SK-N-SH (cell line): ENCODE data around the gene SHB. TPM values are rescaled to one million over a fixed set of nuclear protein-coding genes. Genes with fewer than 3 reads are reported as not detected.

ENCODE experiments used
- CTCF ChIA-PET: fragments of 300-600, 350-600 bp; formaldehyde crosslinking; extraction: SDS; loops from one replicate; lab custom pipeline; 2021; lab: Yijun Ruan, JAX
- POLR2A ChIA-PET: fragments of 350-600 bp; sonication (Branson Sonifier 250); formaldehyde crosslinking; extraction: SDS; loops from one replicate; lab custom pipeline; 2020; ENCODE audit warnings: antibody characterized with exemption, inconsistent platforms; lab: Yijun Ruan, JAX
- DNase-seq: peaks from one replicate; pipeline ENCODE4 v3.0.0; 2012
- H2AFZ ChIP-seq: fragments of 200-600 bp; sonication (generic); 2 replicates; pipeline ENCODE4 v1.8.1; 2016; ENCODE audit warnings: antibody characterized with exemption, mild to moderate bottlenecking, low read depth
- H3F3A ChIP-seq: fragments of 200-600 bp; sonication (generic); replicated peaks from 2 replicates; pipeline ENCODE3; 2016; ENCODE audit warnings: antibody characterized with exemption, mild to moderate bottlenecking; ENCODE audit not compliant: insufficient read depth
- H3K27ac ChIP-seq, 2 experiments: fragments of 200-500 bp in 1 of 2; fragments of 200-600 bp in 1 of 2; sonication (Bioruptor generic) in 1 of 2; sonication (generic), shearing (Covaris generic) in 1 of 2; 2 replicates each; pipeline versions ENCODE4 v1.5.1 to v1.6.1; 2014 to 2016; ENCODE audit warnings: low read depth in 2 of 2, inconsistent platforms in 1 of 2, low read length in 1 of 2, mild to moderate bottlenecking in 1 of 2, mixed read lengths in 1 of 2
- H3K27me3 ChIP-seq: fragments of 200-600 bp; sonication (generic), shearing (Covaris generic); 2 replicates; pipeline ENCODE4 v1.6.1; 2016; ENCODE audit warnings: mixed run types; ENCODE audit not compliant: insufficient read depth
- H3K36me3 ChIP-seq, 2 experiments: fragments of 200-500 bp in 1 of 2; fragments of 200-600 bp in 1 of 2; sonication (Bioruptor generic) in 1 of 2; sonication (generic) in 1 of 2; replicated peaks in 1 of 2; 2 replicates each; pipeline versions ENCODE3 to v1.5.1; 2014 to 2016; ENCODE audit warnings: low read length in 1 of 2, mild to moderate bottlenecking in 1 of 2; ENCODE audit not compliant: insufficient read depth in 2 of 2, control insufficient read depth in 1 of 2
- H3K4me1 ChIP-seq, 2 experiments: fragments of 200-500 bp in 1 of 2; fragments of 200-600 bp in 1 of 2; sonication (Bioruptor generic) in 1 of 2; sonication (generic), shearing (Covaris generic) in 1 of 2; 2 replicates each; pipeline versions ENCODE4 v1.5.1 to v1.6.1; 2014 to 2016; ENCODE audit warnings: low read depth in 1 of 2, low read length in 1 of 2, mixed run types in 1 of 2; ENCODE audit not compliant: insufficient read depth in 2 of 2, control insufficient read depth in 1 of 2
- H3K4me2 ChIP-seq: fragments of 200-600 bp; sonication (generic), shearing (Covaris generic); 2 replicates; pipeline ENCODE4 v1.6.1; 2017; ENCODE audit warnings: mixed run types
- H3K4me3 ChIP-seq, 2 experiments: fragments of 200-500 bp in 1 of 2; fragments of 200-600 bp in 1 of 2; sonication (Bioruptor generic) in 1 of 2; sonication (generic), shearing (Covaris generic) in 1 of 2; 2 replicates each; pipeline versions ENCODE4 v1.5.1 to v1.8.1; 2014 to 2016; ENCODE audit warnings: low read depth in 2 of 2, inconsistent platforms in 1 of 2, low read length in 1 of 2, mild to moderate bottlenecking in 1 of 2, mixed read lengths in 1 of 2, moderate library complexity in 1 of 2
- H3K79me2 ChIP-seq: fragments of 200-600 bp; sonication (generic); 2 replicates; pipeline ENCODE4 v1.8.1; 2017; ENCODE audit warnings: mild to moderate bottlenecking; ENCODE audit not compliant: insufficient read depth
- H3K9ac ChIP-seq: fragments of 200-600 bp; sonication (generic); 2 replicates; pipeline ENCODE4 v1.6.1; 2017; ENCODE audit warnings: mixed run types
- H3K9me2 ChIP-seq: fragments of 200-600 bp; sonication (generic); 2 replicates; pipeline ENCODE4 v1.6.1; 2017; ENCODE audit warnings: mixed run types
- H3K9me3 ChIP-seq: fragments of 200-600 bp; sonication (generic); 2 replicates; pipeline ENCODE4 v1.6.1; 2017; ENCODE audit warnings: mixed run types, mild to moderate bottlenecking, moderate library complexity
- H4K20me1 ChIP-seq: fragments of 200-600 bp; sonication (generic); 2 replicates; pipeline ENCODE4 v1.6.1; 2017; ENCODE audit warnings: mild to moderate bottlenecking, mixed run types; ENCODE audit not compliant: insufficient read depth
- CHD2 ChIP-seq: fragments of 150-350 bp; IDR thresholded peaks from 2 replicates; pipeline ENCODE4 v1.6.1; 2018; ENCODE audit warnings: low read length; ENCODE audit not compliant: partially characterized antibody
- ELF1 ChIP-seq: IDR thresholded peaks from 2 replicates; pipeline ENCODE4 v1.4.0; 2012
- EP300 ChIP-seq, 2 experiments: IDR thresholded peaks; 2 replicates each; pipeline versions ENCODE4 v1.4.0 to v1.6.1; 2012; ENCODE audit warnings: borderline replicate concordance in 1 of 2, low read depth in 1 of 2, low read length in 1 of 2
- EZH2phosphoT487 ChIP-seq: fragments of 200-600 bp; sonication (generic); IDR thresholded peaks from 2 replicates; pipeline ENCODE4 v1.6.1; 2017; ENCODE audit warnings: low read depth, mixed run types, mild to moderate bottlenecking, antibody characterized with exemption, moderate library complexity, borderline replicate concordance
- FOSL2 ChIP-seq: IDR thresholded peaks from 2 replicates; pipeline ENCODE4 v1.4.0; 2012; ENCODE audit warnings: low read depth, mild to moderate bottlenecking, moderate library complexity, borderline replicate concordance
- FOXJ3 ChIP-seq: sonication (generic); formaldehyde crosslinking; IDR thresholded peaks from 2 replicates; pipeline ENCODE4 v1.5.1; 2020; ENCODE audit warnings: mild to moderate bottlenecking, missing genetic modification reagents
- FOXM1 ChIP-seq: IDR thresholded peaks from 2 replicates; pipeline ENCODE4 v1.4.0; 2012; ENCODE audit warnings: low read depth, mild to moderate bottlenecking
- GABPA ChIP-seq: IDR thresholded peaks from 2 replicates; pipeline ENCODE4 v1.4.0; 2012; ENCODE audit warnings: low read depth, mild to moderate bottlenecking
- GATA2 ChIP-seq: sonication (generic); formaldehyde crosslinking; IDR thresholded peaks from 2 replicates; pipeline ENCODE4 v1.5.0; 2020; ENCODE audit warnings: mild to moderate bottlenecking, missing genetic modification reagents
- IRF3 ChIP-seq: fragments of 150-350 bp; IDR thresholded peaks from 2 replicates; pipeline ENCODE4 v1.6.1; 2016; ENCODE audit warnings: mild to moderate bottlenecking, low read depth, low read length
- JUND ChIP-seq: IDR thresholded peaks from 2 replicates; pipeline ENCODE4 v1.4.0; 2012
- MAX ChIP-seq: IDR thresholded peaks from 2 replicates; pipeline ENCODE4 v1.4.0; 2012; ENCODE audit warnings: low read depth
- MEF2A ChIP-seq: IDR thresholded peaks from 2 replicates; pipeline ENCODE4 v1.4.0; 2012; ENCODE audit warnings: low read depth, borderline replicate concordance
- MXI1 ChIP-seq: IDR thresholded peaks from 2 replicates; pipeline ENCODE4 v1.6.1; 2012; ENCODE audit warnings: mild to moderate bottlenecking, low read depth, low read length, improper control_type of control experiment
- NFIC ChIP-seq: IDR thresholded peaks from 2 replicates; pipeline ENCODE4 v1.4.0; 2012; ENCODE audit warnings: borderline replicate concordance
- NRF1 ChIP-seq: IDR thresholded peaks from 2 replicates; pipeline ENCODE4 v1.6.1; 2012; ENCODE audit warnings: low read depth, mild to moderate bottlenecking, low read length
- PBX3 ChIP-seq: IDR thresholded peaks from 2 replicates; pipeline ENCODE4; 2012
- POLR2AphosphoS5 ChIP-seq: IDR thresholded peaks from 2 replicates; pipeline ENCODE4 v1.6.1; 2012; ENCODE audit warnings: low read depth, low read length
- RAD21 ChIP-seq: IDR thresholded peaks from 2 replicates; pipeline ENCODE4 v1.6.1; 2012; ENCODE audit warnings: mild to moderate bottlenecking, low read length
- RFX5 ChIP-seq: IDR thresholded peaks from 2 replicates; pipeline ENCODE4 v1.6.1; 2012; ENCODE audit warnings: mild to moderate bottlenecking, improper control_type of control experiment, low read length
- RXRA ChIP-seq: IDR thresholded peaks from 2 replicates; pipeline ENCODE4 v1.4.0; 2012; ENCODE audit warnings: low read depth, mild to moderate bottlenecking, borderline replicate concordance
- SIN3A ChIP-seq: IDR thresholded peaks from 2 replicates; pipeline ENCODE4 v1.6.1; 2012; ENCODE audit warnings: low read depth, mild to moderate bottlenecking, low read length, moderate library complexity, borderline replicate concordance
- SMC3 ChIP-seq: IDR thresholded peaks from 2 replicates; pipeline ENCODE4 v1.6.1; 2012; ENCODE audit warnings: low read depth, low read length, improper control_type of control experiment
- TCF12 ChIP-seq: IDR thresholded peaks from 2 replicates; pipeline ENCODE4 v1.4.0; 2012
- YY1 ChIP-seq: IDR thresholded peaks from 2 replicates; pipeline ENCODE4 v1.4.0; 2012; ENCODE audit warnings: low read depth, mild to moderate bottlenecking
- ZBTB33 ChIP-seq: IDR thresholded peaks from 2 replicates; pipeline ENCODE4 v1.4.0; 2012; ENCODE audit warnings: low read depth, borderline replicate concordance
- WGBS: methylation state at CpG from one replicate; pipeline ENCODE4 v1.1.6; 2017; ENCODE audit warnings: low lambda C conversion rate; 5-methylcytosine and 5-hydroxymethylcytosine counted together
- polyA plus RNA-seq, 3 experiments: library from polyadenylated mRNA; depleted of rRNA; stranded (reverse); fragments of >200 nt; gene quantifications; 2 replicates each; pipeline ENCODE4 v1.2.3, GENCODE V29; 2012

SHB gene
- 20.5 and 26.0 TPM in 2 replicates for polyA plus RNA-seq (2012; rRNA removed)
- polyA plus RNA-seq (2012; cell fraction: cytosol; rRNA removed), result 14.2 and 18.7 TPM in 2 replicates
- 21.7 and 22.0 TPM in 2 replicates for polyA plus RNA-seq (2012; cell fraction: nucleus; rRNA removed)

- peak within 1 kb of the TSS; percentile 76 to 78 for H3K4me3 ChIP-seq
- H3K79me2 ChIP-seq, result peaks cover 50% of the 10 kb centered on the region
- peak within 1 kb of the TSS; percentile 91; the same call in 1 of the 2 replicates for H2AFZ ChIP-seq
- peaks cover 44% of the 10 kb centered on the region for H4K20me1 ChIP-seq
- 3% methylated on average over 11 of the region's 134 CpGs for WGBS
- H3K4me1 ChIP-seq, result peaks cover 21 to 49% of the 10 kb centered on the region in 2 experiments; a peak in 3 of 4 replicates
- H3F3A ChIP-seq, result peaks cover 8% of the 10 kb centered on the region
- peak within 1 kb of the TSS; percentile 94 for H3K9ac ChIP-seq
- ChIA-PET POLR2A (interaction anchor here (0.6 to 1.9 kb wide), 4 partner anchors 8 to 155 kb away, joined by 3 to 7 read pairs (median 4); no protein-coding TSS in a partner anchor), CTCF (interaction anchor here (0.7 to 3.9 kb wide), 21 partner anchors 12 to 295 kb away, joined by 3 to 21 read pairs (median 4); no protein-coding TSS in a partner anchor)
- H3K9me3 ChIP-seq, result no peaks in the 10 kb centered on the region
- peak within 1 kb of the TSS; percentile 79 to 91 for H3K27ac ChIP-seq
- peak within 1 kb of the TSS; percentile 90 for H3K4me2 ChIP-seq
- no peaks in the 10 kb centered on the region for H3K9me2 ChIP-seq
- no peaks in the 10 kb centered on the region for H3K27me3 ChIP-seq
- DNase-seq, result peak; percentile 95
- H3K36me3 ChIP-seq, result peaks cover 0 to 6% of the 10 kb centered on the region in 2 experiments
- TF ChIP-seq FOXM1 (no peak), MAX (no peak; the same call in none of the 2 replicates), GABPA (no peak), JUND (no peak), EP300 (IDR thresholded peaks at IDR 0.05; ENCODE audit: borderline replicate concordance in 1 of 2, low read depth in 1 of 2, low read length in 1 of 2) (no peak), MEF2A (no peak), EZH2phosphoT487 (no peak), YY1 (no peak), TCF12 (no peak), FOXJ3 (CRISPR knock-in tag) (no peak), MXI1 (peak; percentile 29; the same call in 1 of the 2 replicates), NRF1 (no peak), GATA2 (CRISPR knock-in tag) (no peak), CHD2 (no peak), POLR2AphosphoS5 (0 out of 2 replicates have a peak, but pooled peaks have one; percentile 9), IRF3 (no peak), SIN3A (no peak), ELF1 (no peak), FOSL2 (no peak), RAD21 (peak; percentile 55), ZBTB33 (no peak), NFIC (no peak), RFX5 (no peak), RXRA (no peak), SMC3 (peak; percentile 41; the same call in 1 of the 2 replicates), PBX3 (no peak)
Observed at GRCh38 chr9:38068701-38069628, at the start of gene SHB. SHB (minus strand) TSS chr9:38069227; CDS start chr9:38068645, 582 bp downstream.
